ENCODE results near the gene ADGRA1. TPM values are rescaled to one million over a fixed set of nuclear protein-coding genes. Genes with fewer than 3 reads are reported as not detected.

Gene ADGRA1
- total RNA-seq, 1 experiment from 2014 or later: not detected

DNA sequence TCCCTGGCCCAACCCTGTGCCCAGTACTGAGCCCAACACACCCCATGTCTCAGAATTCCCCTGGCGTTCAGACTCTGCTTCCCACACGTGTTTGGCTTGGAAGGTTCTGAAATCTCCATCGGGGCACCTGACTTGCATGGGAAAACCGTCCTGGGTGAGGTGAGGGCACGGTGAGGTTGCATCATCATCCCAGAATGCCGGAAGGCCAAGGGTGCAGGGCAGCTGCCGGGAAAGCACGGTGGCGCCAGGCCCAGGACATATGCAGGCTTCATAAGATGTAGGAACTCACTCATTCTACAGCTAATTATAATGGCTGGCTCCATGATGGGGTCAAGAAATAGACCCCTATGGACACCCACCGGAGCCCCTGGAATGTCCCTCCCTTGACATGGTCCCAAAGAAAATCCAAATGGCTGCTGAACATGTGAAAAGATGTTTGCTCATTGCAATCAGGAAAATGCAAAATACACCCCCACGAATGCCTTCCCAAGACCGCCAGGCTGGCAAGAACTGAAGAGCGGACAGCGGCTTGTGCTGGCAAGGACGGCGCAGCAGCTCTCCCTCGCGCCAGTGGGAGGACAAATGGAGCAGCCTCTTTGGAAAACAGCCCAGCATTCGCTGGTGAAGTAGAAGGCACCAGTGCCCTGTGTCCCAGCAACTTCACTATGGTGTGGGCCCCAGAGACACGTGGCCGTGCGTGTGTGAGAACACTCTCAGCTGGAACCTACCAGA lies 74.6 kb downstream of the ADGRA1 start:
- H3K27me3 ChIP-seq (ENCODE audit: low read length): peaks cover 14% of the 10 kb centered on the region
- TF ChIP-seq, protein P1, sequence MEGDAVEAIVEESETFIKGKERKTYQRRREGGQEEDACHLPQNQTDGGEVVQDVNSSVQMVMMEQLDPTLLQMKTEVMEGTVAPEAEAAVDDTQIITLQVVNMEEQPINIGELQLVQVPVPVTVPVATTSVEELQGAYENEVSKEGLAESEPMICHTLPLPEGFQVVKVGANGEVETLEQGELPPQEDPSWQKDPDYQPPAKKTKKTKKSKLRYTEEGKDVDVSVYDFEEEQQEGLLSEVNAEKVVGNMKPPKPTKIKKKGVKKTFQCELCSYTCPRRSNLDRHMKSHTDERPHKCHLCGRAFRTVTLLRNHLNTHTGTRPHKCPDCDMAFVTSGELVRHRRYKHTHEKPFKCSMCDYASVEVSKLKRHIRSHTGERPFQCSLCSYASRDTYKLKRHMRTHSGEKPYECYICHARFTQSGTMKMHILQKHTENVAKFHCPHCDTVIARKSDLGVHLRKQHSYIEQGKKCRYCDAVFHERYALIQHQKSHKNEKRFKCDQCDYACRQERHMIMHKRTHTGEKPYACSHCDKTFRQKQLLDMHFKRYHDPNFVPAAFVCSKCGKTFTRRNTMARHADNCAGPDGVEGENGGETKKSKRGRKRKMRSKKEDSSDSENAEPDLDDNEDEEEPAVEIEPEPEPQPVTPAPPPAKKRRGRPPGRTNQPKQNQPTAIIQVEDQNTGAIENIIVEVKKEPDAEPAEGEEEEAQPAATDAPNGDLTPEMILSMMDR (conservative IDR thresholded peaks at IDR 0.05; ENCODE audit: low read depth, low read length): no peak
- TF ChIP-seq EZH2phosphoT487 (IDR thresholded peaks at IDR 0.05; ENCODE audit: borderline replicate concordance, low read length): no peak
- TF ChIP-seq EZH2 (IDR thresholded peaks at IDR 0.05; ENCODE audit: low read length, unreplicated experiment): no peak

DNA sequence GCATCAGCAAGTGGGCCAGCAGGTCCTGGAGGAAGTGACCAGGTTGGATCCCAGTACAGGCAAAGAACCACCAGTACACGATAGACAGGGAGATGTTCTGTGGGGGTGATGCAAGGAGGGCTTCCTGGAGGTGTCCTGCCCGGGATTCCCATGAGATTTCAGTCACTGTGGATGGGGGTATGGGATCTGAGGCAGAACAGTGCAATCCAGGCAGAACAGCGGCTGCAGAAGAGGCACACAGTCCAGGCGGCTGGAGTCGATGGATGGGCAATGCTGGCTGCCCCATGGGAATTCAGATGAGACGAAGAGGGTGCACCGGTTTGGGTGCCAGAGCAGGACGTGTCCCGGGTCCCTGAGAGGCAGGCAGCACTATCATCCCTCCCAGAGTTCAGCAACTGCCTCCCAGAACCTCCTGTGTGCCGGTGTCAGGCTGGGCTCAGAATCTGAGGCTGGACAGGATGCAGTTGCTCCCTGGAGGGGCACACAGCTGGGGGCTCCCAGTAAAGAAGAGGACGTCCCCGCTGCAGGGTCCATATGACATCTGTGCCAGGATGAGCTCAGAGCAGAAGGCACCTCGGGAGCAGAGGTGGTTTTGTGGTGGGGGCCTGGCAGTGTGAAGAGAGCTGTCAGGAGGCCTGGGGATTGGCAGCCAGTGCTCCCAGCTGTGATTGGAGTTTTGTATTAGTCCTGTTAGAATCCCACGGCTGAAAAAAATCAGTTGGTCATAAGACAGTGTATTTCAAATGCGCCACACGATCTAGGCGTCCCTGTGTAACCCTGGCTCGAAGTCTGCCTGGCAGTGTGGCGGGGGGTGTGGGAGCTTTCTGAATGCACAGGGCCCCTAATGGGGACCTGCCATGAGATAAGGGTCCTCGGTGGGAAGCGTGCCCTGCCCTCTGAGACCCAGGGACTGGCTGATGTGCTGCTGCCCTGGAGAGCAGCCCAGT lies 75.5 kb downstream of the ADGRA1 start:
- intact Hi-C loops (cut with micrococcal nuclease): no loop called here
- DNase-seq (no peak), ATAC-seq (no peak)
- Histone ChIP-seq H4K20me1 (ENCODE audit: low read length) (no peaks in the 10 kb centered on the region), H3K9ac (ENCODE audit: low read length) (no peak overlapping the region), H2AFZ (ENCODE audit: low read length) (no peak overlapping the region), H3F3A (ENCODE audit: low read length, unreplicated experiment) (no peaks in the 10 kb centered on the region), H3K4me1 (ENCODE audit: insufficient read depth, low read length) (no peaks in the 10 kb centered on the region; the same call in 1 of the 2 replicates), H3K4me3 (ENCODE audit: low read length) (no peak overlapping the region), H3K9me2 (replicated peaks; ENCODE audit: low read length) (no peaks in the 10 kb centered on the region), H3K4me2 (ENCODE audit: low read length) (no peak overlapping the region), H3K27ac (ENCODE audit: low read length) (no peak overlapping the region), H3K9me3 (ENCODE audit: low read length) (no peaks in the 10 kb centered on the region), H3K79me2 (ENCODE audit: low read length) (no peaks in the 10 kb centered on the region), H3K36me3 (ENCODE audit: low read depth, low read length) (no peaks in the 10 kb centered on the region), H3K27me3 (ENCODE audit: low read length) (peaks cover 14% of the 10 kb centered on the region)
- TF ChIP-seq EZH2 (IDR thresholded peaks at IDR 0.05; ENCODE audit: low read length, unreplicated experiment) (no peak), EZH2phosphoT487 (IDR thresholded peaks at IDR 0.05; ENCODE audit: borderline replicate concordance, low read length) (no peak)
- TF ChIP-seq, protein P1 (conservative IDR thresholded peaks at IDR 0.05; ENCODE audit: low read depth, low read length): no peak
- no TSS peak for BruUV-seq (replicated peaks)
- ChIA-PET POLR2A (ENCODE audit: unreplicated experiment) (no interaction called here), CTCF (no interaction called here)

More for the DNA sequence above, 74.6 kb downstream of the ADGRA1 start:
- H3K79me2 ChIP-seq (ENCODE audit: low read length): no peaks in the 10 kb centered on the region
- H4K20me1 ChIP-seq (ENCODE audit: low read length): no peaks in the 10 kb centered on the region
- ChIA-PET POLR2A (ENCODE audit: unreplicated experiment) (no interaction called here), CTCF (no interaction called here)
- no peaks in the 10 kb centered on the region for H3K9me3 ChIP-seq (ENCODE audit: low read length)
- no peaks in the 10 kb centered on the region for H3F3A ChIP-seq (ENCODE audit: low read length, unreplicated experiment)
- ATAC-seq (peak; percentile 19; the same call in 1 of the 2 replicates), DNase-seq (no peak)
- H3K36me3 ChIP-seq (ENCODE audit: low read depth, low read length): no peaks in the 10 kb centered on the region
- no peak overlapping the region for H2AFZ ChIP-seq (ENCODE audit: low read length)
- BruUV-seq (replicated peaks): no TSS peak
- H3K27ac ChIP-seq (ENCODE audit: low read length): no peak overlapping the region
- no peak overlapping the region for H3K4me3 ChIP-seq (ENCODE audit: low read length)
- intact Hi-C loops (cut with micrococcal nuclease): no loop called here
- no peak overlapping the region for H3K9ac ChIP-seq (ENCODE audit: low read length)
- H3K9me2 ChIP-seq (replicated peaks; ENCODE audit: low read length): no peaks in the 10 kb centered on the region
- H3K4me2 ChIP-seq (ENCODE audit: low read length): no peak overlapping the region
- no peaks in the 10 kb centered on the region; the same call in 1 of the 2 replicates for H3K4me1 ChIP-seq (ENCODE audit: insufficient read depth, low read length)

All from PC-3 (cell line).